NCI-H187 (cell line): Measurements from ENCODE around the gene FBLN5.
A peak's percentile ranks its signal among the peaks of the same experiment; 100 is the strongest.

Source experiments
- DNase-seq, 2 experiments: peaks; one replicate each; lab custom pipeline; 2025; lab: John Stamatoyannopoulos, UW

Gene FBLN5

DNA sequence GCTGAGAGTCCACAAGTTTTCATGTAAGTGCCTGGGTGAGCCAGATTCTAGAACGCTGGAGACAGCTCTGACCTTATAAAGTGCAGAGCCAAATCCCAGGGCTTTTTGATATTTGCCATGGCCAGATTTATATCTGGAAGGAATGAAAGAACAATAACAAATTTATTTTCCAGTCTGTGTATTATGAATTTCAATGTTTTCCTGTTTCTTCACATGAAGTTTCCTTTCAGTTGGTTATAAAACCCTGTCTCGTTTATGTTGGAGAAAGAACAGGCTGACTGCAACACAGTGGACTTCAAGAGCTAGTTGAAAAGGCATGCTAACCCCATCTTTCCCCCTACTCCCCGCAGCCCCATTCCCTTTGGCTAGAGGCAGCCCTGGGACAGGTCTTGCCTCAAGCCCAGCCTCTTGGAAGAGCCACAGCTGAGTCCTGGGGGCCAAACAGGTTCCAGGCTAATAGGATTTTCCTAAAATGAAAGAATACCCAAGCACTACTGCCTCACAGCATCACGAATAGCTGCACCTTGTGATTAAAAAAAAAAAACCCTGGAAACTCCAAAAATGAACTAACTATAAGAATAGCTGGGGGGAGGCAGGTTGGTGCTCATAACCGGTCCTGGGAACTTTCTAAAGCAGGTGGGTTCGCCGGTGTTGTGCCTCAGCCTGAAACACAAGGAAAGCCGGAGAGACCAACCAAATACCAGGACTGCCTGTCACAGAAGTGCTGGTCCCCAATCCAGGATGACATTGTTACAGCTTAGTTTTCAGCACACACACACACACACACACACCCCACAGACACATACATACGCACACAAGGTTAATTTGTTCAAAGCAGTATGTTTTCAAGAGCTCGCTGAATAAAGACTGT lies 1.5 kb downstream of the FBLN5 start:
- no peak for DNase-seq

DNA sequence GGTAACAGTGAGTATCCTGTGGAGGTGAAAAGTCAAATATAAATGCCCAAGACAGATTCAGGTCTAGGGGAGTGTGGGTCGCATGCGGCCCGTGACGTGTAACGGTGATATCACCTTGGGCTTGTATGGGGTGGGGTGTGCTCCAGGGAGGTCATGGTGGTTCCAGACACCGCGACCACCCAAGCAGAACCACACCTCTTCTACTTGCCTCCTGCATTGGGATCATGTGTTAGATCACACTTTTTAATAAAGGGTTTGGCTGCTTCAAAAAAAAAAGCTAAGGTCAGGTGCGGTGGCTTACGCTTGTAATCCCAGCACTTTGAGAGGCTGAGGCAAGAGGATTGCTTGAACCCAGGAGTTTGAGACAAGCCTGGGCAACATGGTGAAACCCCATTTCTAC lies 4.5 kb downstream of the FBLN5 start:
- DNase-seq = no peak

GRCh38 chr14:91942128-91942527 lies 5.4 kb downstream of the FBLN5 start:
- no peak for DNase-seq

DNA sequence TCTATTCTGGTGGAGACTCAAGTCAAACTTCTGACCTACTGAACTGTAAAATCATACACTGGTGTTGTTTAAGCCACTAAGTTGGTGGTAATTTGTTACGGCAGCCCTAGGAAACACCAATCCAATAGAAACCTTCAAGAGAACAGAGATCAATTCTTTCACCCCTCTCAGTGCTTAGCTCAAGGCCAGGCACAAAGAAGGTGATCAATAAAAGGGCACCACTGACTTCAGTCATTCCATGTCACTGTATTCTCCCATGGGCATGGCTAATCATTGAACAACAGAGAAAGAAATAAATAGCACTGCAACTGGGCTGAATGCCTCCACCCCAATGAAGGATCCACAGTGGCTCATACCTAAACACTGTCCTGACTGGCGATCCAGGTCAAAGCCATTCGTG lies 7.3 kb downstream of the FBLN5 start:
- DNase-seq = no peak

GRCh38 chr14:91935586-91935985 lies 11.9 kb downstream of the FBLN5 start:
- no peak for DNase-seq

DNA sequence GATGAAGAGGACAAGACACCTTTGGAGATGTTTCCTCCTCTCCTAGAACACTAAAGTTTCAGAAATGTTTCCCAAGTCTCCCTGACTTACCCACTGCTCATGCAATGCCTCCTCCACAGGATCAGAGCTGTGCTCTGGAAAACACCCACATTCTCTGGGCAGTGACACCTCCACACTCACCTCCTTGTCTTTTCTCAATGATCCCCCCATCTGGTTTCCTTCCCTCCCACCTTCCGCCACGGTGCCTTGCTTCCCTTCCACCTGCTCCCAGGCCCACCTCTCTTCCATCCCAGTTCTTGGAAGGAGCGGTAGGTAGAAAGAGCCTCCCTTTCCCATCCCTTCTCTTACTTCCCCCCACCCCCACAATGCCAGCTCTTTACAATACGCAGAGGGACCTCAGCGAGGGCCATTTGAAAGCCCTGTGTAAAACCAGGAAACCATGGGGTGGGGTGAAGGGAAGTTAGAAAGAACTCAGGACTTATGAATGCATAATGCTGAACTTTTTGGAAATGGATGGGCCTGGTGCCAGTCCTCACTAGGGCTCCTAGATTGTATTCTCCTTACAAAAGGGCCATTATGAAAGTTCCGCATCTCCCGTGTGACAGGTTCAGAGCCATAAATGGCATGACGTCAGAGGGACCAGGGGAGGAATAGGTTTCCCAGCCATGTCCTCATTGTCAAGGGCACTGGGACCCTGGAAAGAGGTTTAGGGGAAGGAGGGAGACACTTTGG lies 12.8 kb downstream of the FBLN5 start:
- no peak for DNase-seq

DNA sequence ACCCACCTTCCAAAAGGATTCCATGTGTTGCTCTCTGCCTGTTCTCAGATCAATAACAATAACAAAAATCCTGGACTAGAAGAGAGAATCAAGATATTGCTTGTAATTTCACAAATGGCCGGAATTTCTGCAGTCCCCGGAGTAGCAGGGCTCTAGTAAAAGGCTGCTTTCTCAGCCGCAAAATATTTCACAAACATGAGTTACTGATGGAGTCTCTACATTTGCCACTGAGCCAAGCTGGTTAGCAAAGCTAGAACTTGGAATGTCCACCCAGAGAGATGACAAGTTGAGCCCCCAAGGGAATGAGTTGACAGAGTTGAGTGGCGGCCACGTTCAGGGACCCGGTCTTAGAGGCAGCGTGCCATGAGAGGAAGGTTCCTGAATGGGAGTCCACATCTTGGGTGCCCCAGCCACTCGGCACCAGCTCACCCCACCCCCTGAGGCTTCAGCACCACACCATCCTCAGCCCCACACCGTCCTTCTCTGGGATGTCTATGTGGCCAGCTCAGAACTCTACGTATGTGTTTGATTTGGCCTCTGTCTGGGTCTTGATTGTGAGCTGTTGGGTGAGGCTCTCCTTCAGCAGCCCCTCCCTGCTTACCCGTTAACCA lies 15.9 kb downstream of the FBLN5 start:
- no peak for DNase-seq

DNA sequence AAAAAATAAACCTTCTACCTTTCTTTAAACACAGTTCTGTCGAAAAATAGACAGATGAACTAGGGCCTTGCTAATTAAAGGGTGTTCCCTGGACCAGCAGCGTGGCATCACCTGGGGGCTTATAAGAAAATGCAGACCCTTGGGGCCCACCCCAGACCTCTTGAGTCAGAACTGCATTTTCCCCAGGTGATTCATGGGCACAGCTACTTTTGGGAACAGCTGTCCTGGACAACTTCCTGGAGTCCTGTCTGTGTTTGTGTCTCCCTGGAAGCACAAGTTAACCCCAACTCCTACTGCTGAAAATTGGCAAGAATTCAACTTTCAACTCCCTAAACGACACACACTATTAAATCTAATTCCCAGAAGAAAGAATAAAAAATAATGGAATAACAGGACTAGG lies 17.8 kb downstream of the FBLN5 start:
- DNase-seq = no peak

GRCh38 chr14:91927800-91928199 lies 19.7 kb downstream of the FBLN5 start:
- no peak for DNase-seq

GRCh38 chr14:91927191-91927590 lies 20.3 kb downstream of the FBLN5 start:
- DNase-seq = no peak

GRCh38 chr14:91926131-91926890 lies 21.2 kb downstream of the FBLN5 start:
- DNase-seq = no peak

DNA sequence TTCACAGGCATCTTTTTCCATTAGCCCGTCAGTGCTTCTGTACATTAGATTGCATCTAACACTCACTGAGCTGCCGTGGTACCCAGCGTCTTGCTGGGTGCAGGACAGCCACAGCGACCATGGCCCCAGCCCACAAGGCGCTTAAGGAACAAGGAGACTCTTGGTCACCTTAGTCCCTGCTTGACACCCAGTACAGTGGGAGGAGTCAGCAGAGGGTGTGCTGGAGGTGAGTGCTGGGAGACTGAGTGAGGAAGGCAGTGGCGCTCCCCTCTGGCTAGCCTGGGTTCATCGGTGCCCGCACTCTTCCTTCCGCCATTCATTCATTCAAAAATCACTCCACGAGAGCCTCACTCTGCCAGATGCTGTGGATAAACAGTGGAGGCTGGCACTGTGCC lies 21.8 kb downstream of the FBLN5 start:
- no peak for DNase-seq

DNA sequence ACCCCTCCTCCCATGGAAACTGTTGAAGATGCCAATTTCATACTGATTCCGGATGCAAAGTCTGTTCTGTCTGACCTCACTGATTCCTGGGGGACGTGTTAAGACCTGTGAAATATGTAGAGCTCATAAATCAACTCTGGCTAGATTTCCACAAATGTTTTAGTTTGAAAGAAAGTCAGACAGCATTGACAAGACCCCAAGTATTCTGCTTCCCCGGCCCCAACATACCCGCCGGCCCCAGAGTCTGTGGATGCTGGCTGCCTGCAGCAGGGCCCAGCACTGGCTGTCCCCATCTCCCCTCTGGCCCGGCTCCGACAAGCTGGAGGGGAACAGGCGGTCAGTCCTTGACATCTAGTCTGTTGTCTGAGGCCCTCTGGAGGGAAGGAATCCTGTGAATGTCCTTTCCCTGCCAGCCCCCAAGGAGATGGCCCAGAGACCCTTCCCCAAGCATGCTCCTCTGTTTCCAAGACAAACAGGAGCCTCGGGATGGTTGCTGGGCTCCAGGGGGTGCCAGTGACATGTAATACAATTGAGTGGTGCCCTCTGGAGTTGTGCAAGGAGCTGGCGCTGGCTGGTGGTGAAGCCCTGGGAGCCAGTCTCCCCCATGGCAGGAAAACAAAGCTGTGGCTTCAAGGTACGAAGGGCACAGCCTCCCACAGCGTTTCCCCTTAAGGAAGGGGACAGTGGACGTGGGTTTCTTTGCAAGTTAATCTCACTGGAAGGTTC lies 22.3 kb downstream of the FBLN5 start:
- DNase-seq = no peak

DNA sequence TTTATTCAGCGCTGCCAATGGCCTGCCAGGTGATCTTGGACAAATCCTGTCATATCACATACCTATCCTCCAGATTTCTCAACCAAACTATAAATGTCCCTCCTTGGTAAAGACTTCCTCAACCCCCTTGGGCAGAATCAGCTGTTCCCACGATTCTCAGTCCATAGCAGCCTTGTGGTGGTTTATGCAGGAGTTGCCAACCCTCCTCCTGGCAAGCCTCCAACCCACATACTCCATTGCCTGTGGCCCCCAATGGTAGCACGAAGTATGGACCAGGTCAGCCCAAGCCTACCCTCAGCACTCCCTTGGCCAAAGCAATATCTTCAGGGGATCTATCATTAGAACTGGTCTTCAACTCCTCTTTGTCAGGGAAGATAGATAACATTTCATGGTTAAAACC lies 27.0 kb downstream of the FBLN5 start:
- DNase-seq = no peak

DNA sequence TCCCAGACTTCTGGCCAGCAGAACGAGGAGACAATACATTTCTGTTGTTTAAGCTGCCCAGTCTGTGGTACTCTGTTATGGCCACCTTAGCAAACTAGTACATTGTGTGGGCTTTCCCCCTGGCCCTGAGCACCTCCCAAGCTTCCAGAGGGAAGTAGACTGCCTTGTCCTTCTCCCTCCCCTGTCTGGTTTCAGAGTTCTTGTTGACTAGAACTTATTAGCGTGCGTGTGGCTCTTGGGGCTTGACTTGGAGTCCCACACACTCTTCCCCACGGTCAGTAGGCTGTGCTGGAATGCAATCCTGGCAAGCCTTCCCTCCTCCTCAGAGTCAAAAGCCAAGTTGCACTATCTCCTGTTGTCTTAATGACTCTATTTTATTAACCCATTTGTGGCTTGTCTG lies 27.7 kb downstream of the FBLN5 start:
- no peak for DNase-seq

GRCh38 chr14:91918186-91918883 lies 29.2 kb downstream of the FBLN5 start:
- DNase-seq = no peak

DNA sequence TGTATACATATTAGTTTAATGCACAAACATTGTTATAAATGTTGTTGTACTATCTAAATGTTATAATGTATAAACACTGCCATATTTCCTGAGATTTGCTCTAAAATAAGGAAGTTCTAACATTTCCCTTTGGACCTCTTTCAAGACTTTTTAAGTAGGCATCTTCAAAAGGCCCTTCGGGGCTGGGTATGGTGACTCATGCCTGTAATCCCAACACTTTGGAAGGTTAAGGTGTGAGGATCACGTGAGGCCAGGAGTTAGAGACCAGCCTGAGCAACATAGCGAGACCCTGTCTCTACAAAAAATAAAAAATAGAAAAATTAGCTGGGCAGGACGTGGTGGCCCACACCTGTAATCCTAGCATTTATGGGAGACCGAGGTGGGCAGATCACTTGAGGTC lies 35.5 kb downstream of the FBLN5 start:
- DNase-seq = no peak

GRCh38 chr14:91911474-91912032 lies 35.9 kb downstream of the FBLN5 start:
- peak in 1 of 2 experiments; percentile 42 for DNase-seq

GRCh38 chr14:91910196-91910595 lies 37.3 kb downstream of the FBLN5 start:
- DNase-seq = no peak

- no peak for DNase-seq
These were observed 41.1 kb downstream of the FBLN5 start for GRCh38 chr14:91906374-91906773.
